ENCODE measurements around the gene PLXNA4. TPM values are rescaled to one million over a fixed set of nuclear protein-coding genes. Genes with fewer than 3 reads are reported as not detected.

The PLXNA4 gene
- total RNA-seq, 2 experiments from 2014 or later = 0.75 to 0.85 TPM

DNA sequence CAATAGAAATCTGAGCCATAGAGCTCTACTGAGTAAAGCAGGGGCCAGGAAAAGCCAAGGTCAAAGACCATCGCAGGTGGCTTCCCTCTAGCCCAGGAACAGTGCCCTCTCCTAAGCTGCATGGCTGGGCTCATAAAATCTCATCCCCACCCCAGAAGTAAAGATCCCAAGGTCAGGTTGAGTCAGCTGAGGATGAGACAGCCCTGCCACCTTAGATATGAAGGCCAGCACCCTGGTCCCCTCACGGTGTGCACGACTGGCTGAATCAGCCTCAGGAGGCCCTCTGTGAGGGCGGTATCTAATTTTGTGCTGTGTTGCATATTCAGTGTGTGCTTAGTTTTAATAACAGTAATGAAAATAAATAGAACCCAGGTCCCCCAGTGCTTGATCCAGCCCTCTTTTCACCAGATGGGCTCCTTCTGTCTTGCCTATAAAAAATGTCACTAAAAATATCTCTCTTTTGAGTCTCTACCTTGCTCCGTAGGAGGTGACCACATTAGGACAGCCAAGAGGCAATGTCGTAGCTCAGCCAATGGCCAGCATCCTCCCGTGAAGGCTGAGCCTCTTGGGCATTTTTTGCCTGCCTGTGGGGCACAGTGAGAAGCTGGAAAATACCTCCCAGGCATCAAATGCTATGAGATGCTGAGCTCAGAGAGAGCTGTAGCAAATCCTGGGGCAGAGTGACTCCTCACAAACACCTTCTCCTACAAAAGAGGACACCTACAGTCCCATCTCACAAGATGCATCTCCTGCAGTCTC is 424.0 kb downstream of the PLXNA4 start:
- no peaks in the 10 kb centered on the region for H3K27me3 ChIP-seq (ENCODE audit: control insufficient read depth in 1 of 2, insufficient read depth in 2 of 2, low read length in 2 of 2)
- H3K9me3 ChIP-seq (ENCODE audit: control insufficient read depth in 1 of 2, insufficient read depth in 1 of 2, low read length in 2 of 2) = peaks cover 0 to 6% of the 10 kb centered on the region in 2 experiments
- no peak for ATAC-seq (ENCODE audit: poor library complexity)
- TF ChIP-seq, protein P1, sequence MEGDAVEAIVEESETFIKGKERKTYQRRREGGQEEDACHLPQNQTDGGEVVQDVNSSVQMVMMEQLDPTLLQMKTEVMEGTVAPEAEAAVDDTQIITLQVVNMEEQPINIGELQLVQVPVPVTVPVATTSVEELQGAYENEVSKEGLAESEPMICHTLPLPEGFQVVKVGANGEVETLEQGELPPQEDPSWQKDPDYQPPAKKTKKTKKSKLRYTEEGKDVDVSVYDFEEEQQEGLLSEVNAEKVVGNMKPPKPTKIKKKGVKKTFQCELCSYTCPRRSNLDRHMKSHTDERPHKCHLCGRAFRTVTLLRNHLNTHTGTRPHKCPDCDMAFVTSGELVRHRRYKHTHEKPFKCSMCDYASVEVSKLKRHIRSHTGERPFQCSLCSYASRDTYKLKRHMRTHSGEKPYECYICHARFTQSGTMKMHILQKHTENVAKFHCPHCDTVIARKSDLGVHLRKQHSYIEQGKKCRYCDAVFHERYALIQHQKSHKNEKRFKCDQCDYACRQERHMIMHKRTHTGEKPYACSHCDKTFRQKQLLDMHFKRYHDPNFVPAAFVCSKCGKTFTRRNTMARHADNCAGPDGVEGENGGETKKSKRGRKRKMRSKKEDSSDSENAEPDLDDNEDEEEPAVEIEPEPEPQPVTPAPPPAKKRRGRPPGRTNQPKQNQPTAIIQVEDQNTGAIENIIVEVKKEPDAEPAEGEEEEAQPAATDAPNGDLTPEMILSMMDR (IDR thresholded peaks at IDR 0.05) = no peak
- H3K36me3 ChIP-seq (ENCODE audit: insufficient read depth, low read length) = no peaks in the 10 kb centered on the region
- H3K4me3 Mint-ChIP-seq = no peak overlapping the region
- no peaks in the 10 kb centered on the region for H3K36me3 Mint-ChIP-seq (ENCODE audit: low read depth)
- intact Hi-C loops (cut with DNase I, micrococcal nuclease) = no loop called here
- no peak overlapping the region for H3K4me3 ChIP-seq (ENCODE audit: low read length)
- DNase-seq = no peak
- H3K27me3 Mint-ChIP-seq = peaks cover 12% of the 10 kb centered on the region
- ChIA-PET CTCF (no interaction called here), POLR2A (no interaction called here)
- H3K9me3 Mint-ChIP-seq = no peaks in the 10 kb centered on the region
- H3K4me1 Mint-ChIP-seq (ENCODE audit: low read depth) = no peaks in the 10 kb centered on the region
- no peak overlapping the region for H3K27ac ChIP-seq (ENCODE audit: low read depth in 1 of 2, low read length in 2 of 2)
- no peak overlapping the region for H3K27ac Mint-ChIP-seq
- H3K4me1 ChIP-seq (ENCODE audit: insufficient read depth, low read length) = no peaks in the 10 kb centered on the region

DNA sequence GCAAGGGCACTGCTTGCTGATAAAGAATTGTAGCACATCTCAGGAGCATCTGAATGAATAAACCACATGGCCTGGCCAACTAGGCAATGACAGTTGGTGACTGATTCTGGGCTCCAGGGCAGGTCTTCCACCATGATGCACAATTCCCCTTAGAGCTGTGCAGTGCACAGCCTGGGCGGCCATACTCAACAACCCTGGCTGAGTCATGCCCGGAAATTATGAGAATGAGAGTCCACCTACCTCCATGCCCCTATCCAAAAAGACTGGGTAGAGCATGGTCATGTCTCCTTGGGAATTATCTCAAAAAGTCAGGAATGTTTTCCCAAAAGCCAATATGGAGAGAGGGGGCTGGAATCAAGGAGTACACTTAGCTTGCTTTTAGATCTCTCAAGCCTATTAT is 425.6 kb downstream of the PLXNA4 start:
- peaks cover 12% of the 10 kb centered on the region for H3K27me3 Mint-ChIP-seq

DNA sequence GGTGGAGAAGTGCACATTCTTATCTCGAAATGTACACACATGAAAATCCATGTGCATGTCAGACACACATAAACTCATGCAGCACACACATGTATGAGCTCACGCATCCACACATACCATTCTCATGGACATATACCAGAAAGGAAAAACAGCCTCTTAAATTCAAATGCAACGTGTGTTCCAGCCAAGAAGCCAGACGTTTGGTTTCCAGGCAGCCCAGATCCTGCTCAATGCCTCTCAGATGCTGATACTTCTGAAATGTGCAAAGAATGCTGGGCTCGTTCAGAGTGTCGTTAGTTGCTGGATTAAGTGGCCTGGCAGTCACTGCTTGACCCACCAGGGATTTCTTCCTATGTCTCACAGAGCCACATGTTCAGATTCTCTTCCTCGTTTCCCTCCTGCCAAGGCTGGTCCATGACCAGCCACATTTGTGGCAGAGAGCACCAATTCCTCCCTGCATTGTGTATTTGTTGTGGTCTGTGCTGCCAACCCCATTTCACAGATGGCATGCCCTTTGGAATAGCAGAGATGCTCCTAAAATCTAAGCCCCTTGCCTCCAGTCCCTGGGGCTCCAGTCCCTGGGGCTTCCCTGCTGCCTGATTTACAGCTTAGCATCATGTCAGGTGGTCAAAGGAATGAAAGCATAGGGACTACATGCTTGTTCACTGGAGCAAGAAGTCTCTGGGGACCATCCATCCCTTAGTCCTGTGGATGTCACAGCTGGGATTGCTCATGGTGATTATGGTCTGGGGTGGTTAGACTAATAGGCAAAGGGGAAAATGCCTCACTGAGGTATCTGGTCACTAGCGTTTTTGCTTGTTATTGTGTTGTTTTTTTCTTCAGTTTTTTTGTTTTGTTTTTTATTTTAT is 426.6 kb downstream of the PLXNA4 start:
- Mint-ChIP-seq H3K27me3 (peaks cover 12% of the 10 kb centered on the region), H3K27ac (no peak overlapping the region), H3K36me3 (ENCODE audit: low read depth) (no peaks in the 10 kb centered on the region), H3K9me3 (no peaks in the 10 kb centered on the region), H3K4me3 (no peak overlapping the region), H3K4me1 (ENCODE audit: low read depth) (no peaks in the 10 kb centered on the region)
- no peak overlapping the region for H3K4me3 ChIP-seq (ENCODE audit: low read length)
- POLR2A ChIA-PET = no interaction called here
- H3K27me3 ChIP-seq (ENCODE audit: control insufficient read depth in 1 of 2, insufficient read depth in 2 of 2, low read length in 2 of 2) = no peaks in the 10 kb centered on the region
- H3K4me1 ChIP-seq (ENCODE audit: insufficient read depth, low read length) = no peaks in the 10 kb centered on the region
- no peaks in the 10 kb centered on the region for H3K36me3 ChIP-seq (ENCODE audit: insufficient read depth, low read length)
- ATAC-seq (ENCODE audit: poor library complexity) (no peak), DNase-seq (no peak)
- TF ChIP-seq, protein P1 (IDR thresholded peaks at IDR 0.05) = no peak
- H3K9me3 ChIP-seq (ENCODE audit: control insufficient read depth in 1 of 2, insufficient read depth in 1 of 2, low read length in 2 of 2) = peaks cover 0 to 4% of the 10 kb centered on the region in 2 experiments
- no peak overlapping the region for H3K27ac ChIP-seq (ENCODE audit: low read depth in 1 of 2, low read length in 2 of 2)
- CTCF ChIA-PET = no interaction called here
- intact Hi-C loops (cut with DNase I, micrococcal nuclease) = no loop called here

More for the DNA sequence above, 425.6 kb downstream of the PLXNA4 start:
- H3K36me3 ChIP-seq (ENCODE audit: insufficient read depth, low read length) = no peaks in the 10 kb centered on the region
- intact Hi-C loops (cut with DNase I, micrococcal nuclease) = no loop called here
- Mint-ChIP-seq H3K36me3 (ENCODE audit: low read depth) (no peaks in the 10 kb centered on the region), H3K4me3 (no peak overlapping the region), H3K9me3 (no peaks in the 10 kb centered on the region), H3K4me1 (ENCODE audit: low read depth) (no peaks in the 10 kb centered on the region), H3K27ac (no peak overlapping the region)
- no peaks in the 10 kb centered on the region for H3K27me3 ChIP-seq (ENCODE audit: control insufficient read depth in 1 of 2, insufficient read depth in 2 of 2, low read length in 2 of 2)
- ATAC-seq (ENCODE audit: poor library complexity) = no peak
- TF ChIP-seq, protein P1 (IDR thresholded peaks at IDR 0.05) = no peak
- CTCF ChIA-PET = no interaction called here
- H3K27ac ChIP-seq (ENCODE audit: low read depth in 1 of 2, low read length in 2 of 2) = no peak overlapping the region
- no peak for DNase-seq
- no peaks in the 10 kb centered on the region for H3K4me1 ChIP-seq (ENCODE audit: insufficient read depth, low read length)
- POLR2A ChIA-PET = no interaction called here
- no peaks in the 10 kb centered on the region for H3K9me3 ChIP-seq (ENCODE audit: control insufficient read depth in 1 of 2, insufficient read depth in 1 of 2, low read length in 2 of 2)
- no peak overlapping the region for H3K4me3 ChIP-seq (ENCODE audit: low read length)

Measured in CD4-positive, alpha-beta T cell (primary cell).